Measurements from ENCODE around the gene SEC16B.

SEC16B gene

GRCh38 chr1:177920091-177920490, 49.8 kb downstream of the SEC16B start:
- Histone ChIP-seq H3K4me3 (ENCODE audit: low read depth in 1 of 5, low read length in 5 of 5) (no peak overlapping the region), H3K4me1 (ENCODE audit: control insufficient read depth in 5 of 5, insufficient read depth in 5 of 5, low read length in 5 of 5) (no peaks in the 10 kb centered on the region), H3K36me3 (ENCODE audit: control insufficient read depth in 5 of 5, insufficient read depth in 5 of 5, low read length in 5 of 5) (no peaks in the 10 kb centered on the region), H3K9me3 (ENCODE audit: control insufficient read depth in 5 of 5, low read length in 5 of 5) (no peaks in the 10 kb centered on the region), H3K27ac (ENCODE audit: low read depth, low read length) (no peak overlapping the region), H3K9ac (ENCODE audit: low read length in 5 of 5) (no peak overlapping the region), H3K27me3 (ENCODE audit: control insufficient read depth in 5 of 5, insufficient read depth in 4 of 5, low read length in 5 of 5) (peaks cover 0 to 6% (median 0%) of the 10 kb centered on the region in 5 donors)

- Histone ChIP-seq H3K36me3 (ENCODE audit: control insufficient read depth in 5 of 5, insufficient read depth in 5 of 5, low read length in 5 of 5) (no peaks in the 10 kb centered on the region), H3K27ac (ENCODE audit: low read depth, low read length) (no peak overlapping the region), H3K9ac (ENCODE audit: low read length in 5 of 5) (no peak overlapping the region), H3K4me3 (ENCODE audit: low read depth in 1 of 5, low read length in 5 of 5) (no peak overlapping the region), H3K4me1 (ENCODE audit: control insufficient read depth in 5 of 5, insufficient read depth in 5 of 5, low read length in 5 of 5) (no peaks in the 10 kb centered on the region), H3K9me3 (ENCODE audit: control insufficient read depth in 5 of 5, low read length in 5 of 5) (no peaks in the 10 kb centered on the region), H3K27me3 (ENCODE audit: control insufficient read depth in 5 of 5, insufficient read depth in 4 of 5, low read length in 5 of 5) (peaks cover 0 to 6% (median 0%) of the 10 kb centered on the region in 5 donors)
Observed at GRCh38 chr1:177915641-177916040, 54.2 kb downstream of the SEC16B start.

GRCh38 chr1:177914603-177915002, 55.3 kb downstream of the SEC16B start:
- no peak overlapping the region for H3K27ac ChIP-seq (ENCODE audit: low read depth, low read length)
- H3K27me3 ChIP-seq (ENCODE audit: control insufficient read depth in 5 of 5, insufficient read depth in 4 of 5, low read length in 5 of 5) = peaks cover 0 to 6% (median 0%) of the 10 kb centered on the region in 5 donors
- no peaks in the 10 kb centered on the region for H3K4me1 ChIP-seq (ENCODE audit: control insufficient read depth in 5 of 5, insufficient read depth in 5 of 5, low read length in 5 of 5)
- no peak overlapping the region for H3K4me3 ChIP-seq (ENCODE audit: low read depth in 1 of 5, low read length in 5 of 5)
- H3K36me3 ChIP-seq (ENCODE audit: control insufficient read depth in 5 of 5, insufficient read depth in 5 of 5, low read length in 5 of 5) = no peaks in the 10 kb centered on the region
- H3K9me3 ChIP-seq (ENCODE audit: control insufficient read depth in 5 of 5, low read length in 5 of 5) = no peaks in the 10 kb centered on the region
- H3K9ac ChIP-seq (ENCODE audit: low read length in 5 of 5) = no peak overlapping the region

DNA sequence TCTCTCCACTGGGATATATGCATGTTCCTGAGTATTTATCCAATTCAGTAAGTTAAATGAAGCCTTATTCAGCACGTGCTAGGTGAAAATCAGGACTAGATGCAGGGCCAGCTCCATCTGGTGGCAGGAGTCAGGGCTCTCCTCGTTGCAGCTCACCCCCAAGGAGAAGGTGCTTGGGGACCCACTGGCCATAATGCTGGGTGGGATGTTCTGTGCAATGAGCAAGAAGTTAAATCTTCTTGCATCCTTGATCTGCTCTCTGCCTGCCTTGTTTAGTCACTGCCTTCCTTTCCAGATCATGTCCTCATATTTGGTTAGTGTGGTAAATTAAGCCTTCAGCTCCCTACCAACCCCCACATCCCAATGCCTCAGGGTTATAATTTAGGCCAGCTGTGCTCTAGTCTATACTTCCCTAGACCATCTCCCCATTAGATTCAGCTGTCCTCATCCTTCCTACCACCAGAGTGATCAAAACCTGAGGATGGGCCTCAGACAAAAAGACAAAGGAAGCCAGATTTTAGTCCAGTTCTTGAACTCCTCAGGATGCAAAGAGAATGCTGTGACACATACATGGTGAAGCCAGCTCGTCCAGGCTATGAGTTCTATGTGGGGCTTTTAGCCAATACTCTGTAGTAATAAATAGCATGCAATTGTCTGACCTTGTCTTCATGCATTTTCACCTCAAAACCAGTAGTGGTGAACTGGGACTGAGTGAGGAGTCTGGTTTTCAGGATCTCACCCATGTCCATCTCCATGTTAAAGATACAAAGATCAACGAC, 55.9 kb downstream of the SEC16B start:
- Histone ChIP-seq H3K27me3 (ENCODE audit: control insufficient read depth in 5 of 5, insufficient read depth in 4 of 5, low read length in 5 of 5) (peaks cover 0 to 10% (median 0%) of the 10 kb centered on the region in 5 donors), H3K9me3 (ENCODE audit: control insufficient read depth in 5 of 5, low read length in 5 of 5) (no peaks in the 10 kb centered on the region), H3K9ac (ENCODE audit: low read length in 5 of 5) (no peak overlapping the region), H3K27ac (ENCODE audit: low read depth, low read length) (no peak overlapping the region), H3K4me3 (ENCODE audit: low read depth in 1 of 5, low read length in 5 of 5) (no peak overlapping the region), H3K36me3 (ENCODE audit: control insufficient read depth in 5 of 5, insufficient read depth in 5 of 5, low read length in 5 of 5) (no peaks in the 10 kb centered on the region), H3K4me1 (ENCODE audit: control insufficient read depth in 5 of 5, insufficient read depth in 5 of 5, low read length in 5 of 5) (no peaks in the 10 kb centered on the region)

DNA sequence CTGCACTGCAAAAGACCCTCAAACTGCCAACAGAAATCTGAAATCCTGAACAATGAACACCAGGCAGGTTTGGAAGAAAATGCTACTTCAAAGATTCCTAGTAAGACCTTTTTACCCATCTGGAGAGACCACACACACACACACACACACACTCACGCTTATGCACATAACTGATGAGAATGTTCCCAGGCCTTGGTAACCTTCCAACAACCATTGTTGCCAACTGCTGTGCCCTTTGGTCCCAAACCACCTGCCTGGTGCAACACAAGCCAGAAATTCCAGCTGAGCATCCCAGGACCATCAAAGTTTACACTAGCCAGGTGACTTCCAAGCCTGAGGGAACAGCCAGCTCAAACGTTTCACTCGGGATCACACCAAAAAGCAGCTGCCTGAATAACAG, 56.9 kb downstream of the SEC16B start:
- Histone ChIP-seq H3K9me3 (ENCODE audit: control insufficient read depth in 5 of 5, low read length in 5 of 5) (no peaks in the 10 kb centered on the region), H3K4me1 (ENCODE audit: control insufficient read depth in 5 of 5, insufficient read depth in 5 of 5, low read length in 5 of 5) (no peaks in the 10 kb centered on the region), H3K9ac (ENCODE audit: low read length in 5 of 5) (no peak overlapping the region), H3K27ac (ENCODE audit: low read depth, low read length) (no peak overlapping the region), H3K4me3 (ENCODE audit: low read depth in 1 of 5, low read length in 5 of 5) (no peak overlapping the region), H3K36me3 (ENCODE audit: control insufficient read depth in 5 of 5, insufficient read depth in 5 of 5, low read length in 5 of 5) (no peaks in the 10 kb centered on the region), H3K27me3 (ENCODE audit: control insufficient read depth in 5 of 5, insufficient read depth in 4 of 5, low read length in 5 of 5) (peaks cover 0 to 9% (median 0%) of the 10 kb centered on the region in 5 donors)

- Histone ChIP-seq H3K9me3 (ENCODE audit: control insufficient read depth in 5 of 5, low read length in 5 of 5) (no peaks in the 10 kb centered on the region), H3K4me1 (ENCODE audit: control insufficient read depth in 5 of 5, insufficient read depth in 5 of 5, low read length in 5 of 5) (no peaks in the 10 kb centered on the region), H3K36me3 (ENCODE audit: control insufficient read depth in 5 of 5, insufficient read depth in 5 of 5, low read length in 5 of 5) (no peaks in the 10 kb centered on the region), H3K27me3 (ENCODE audit: control insufficient read depth in 5 of 5, insufficient read depth in 4 of 5, low read length in 5 of 5) (peaks cover 0 to 5% (median 0%) of the 10 kb centered on the region in 5 donors), H3K4me3 (ENCODE audit: low read depth in 1 of 5, low read length in 5 of 5) (no peak overlapping the region), H3K9ac (ENCODE audit: low read length in 5 of 5) (no peak overlapping the region), H3K27ac (ENCODE audit: low read depth, low read length) (no peak overlapping the region)
Observed at GRCh38 chr1:177909416-177909815, 60.4 kb downstream of the SEC16B start.

GRCh38 chr1:177907000-177907399, 62.9 kb downstream of the SEC16B start:
- Histone ChIP-seq H3K4me1 (ENCODE audit: control insufficient read depth in 5 of 5, insufficient read depth in 5 of 5, low read length in 5 of 5) (no peaks in the 10 kb centered on the region), H3K36me3 (ENCODE audit: control insufficient read depth in 5 of 5, insufficient read depth in 5 of 5, low read length in 5 of 5) (no peaks in the 10 kb centered on the region), H3K9me3 (ENCODE audit: control insufficient read depth in 5 of 5, low read length in 5 of 5) (no peaks in the 10 kb centered on the region), H3K27ac (ENCODE audit: low read depth, low read length) (no peak overlapping the region), H3K4me3 (ENCODE audit: low read depth in 1 of 5, low read length in 5 of 5) (no peak overlapping the region), H3K9ac (ENCODE audit: low read length in 5 of 5) (no peak overlapping the region), H3K27me3 (ENCODE audit: control insufficient read depth in 5 of 5, insufficient read depth in 4 of 5, low read length in 5 of 5) (peaks cover 0 to 5% (median 0%) of the 10 kb centered on the region in 5 donors)

DNA sequence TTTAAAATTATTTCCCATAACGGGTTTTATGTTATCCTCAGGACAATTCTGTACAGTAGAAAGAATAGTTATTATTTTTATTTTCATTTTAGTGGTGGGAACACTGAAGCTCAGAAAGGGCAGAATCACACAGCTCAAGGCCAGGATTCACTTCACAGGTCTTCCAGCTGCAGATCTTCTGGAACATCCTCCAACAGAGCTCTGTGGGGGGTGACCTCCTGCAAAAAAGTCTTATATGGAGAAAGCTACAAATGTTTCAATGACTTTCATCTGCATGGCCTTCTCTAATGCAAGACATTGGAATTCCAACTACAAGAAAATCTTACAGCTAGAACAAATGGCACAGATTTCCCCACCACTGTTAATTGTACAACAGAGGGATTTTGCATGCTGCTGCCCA, 64.2 kb downstream of the SEC16B start:
- H3K27ac ChIP-seq (ENCODE audit: low read depth, low read length) = no peak overlapping the region
- no peaks in the 10 kb centered on the region for H3K9me3 ChIP-seq (ENCODE audit: control insufficient read depth in 5 of 5, low read length in 5 of 5)
- no peaks in the 10 kb centered on the region for H3K36me3 ChIP-seq (ENCODE audit: control insufficient read depth in 5 of 5, insufficient read depth in 5 of 5, low read length in 5 of 5)
- H3K27me3 ChIP-seq (ENCODE audit: control insufficient read depth in 5 of 5, insufficient read depth in 4 of 5, low read length in 5 of 5) = peaks cover 0 to 8% (median 0%) of the 10 kb centered on the region in 5 donors
- no peak overlapping the region for H3K4me3 ChIP-seq (ENCODE audit: low read depth in 1 of 5, low read length in 5 of 5)
- H3K4me1 ChIP-seq (ENCODE audit: control insufficient read depth in 5 of 5, insufficient read depth in 5 of 5, low read length in 5 of 5) = no peaks in the 10 kb centered on the region
- H3K9ac ChIP-seq (ENCODE audit: low read length in 5 of 5) = no peak overlapping the region

DNA sequence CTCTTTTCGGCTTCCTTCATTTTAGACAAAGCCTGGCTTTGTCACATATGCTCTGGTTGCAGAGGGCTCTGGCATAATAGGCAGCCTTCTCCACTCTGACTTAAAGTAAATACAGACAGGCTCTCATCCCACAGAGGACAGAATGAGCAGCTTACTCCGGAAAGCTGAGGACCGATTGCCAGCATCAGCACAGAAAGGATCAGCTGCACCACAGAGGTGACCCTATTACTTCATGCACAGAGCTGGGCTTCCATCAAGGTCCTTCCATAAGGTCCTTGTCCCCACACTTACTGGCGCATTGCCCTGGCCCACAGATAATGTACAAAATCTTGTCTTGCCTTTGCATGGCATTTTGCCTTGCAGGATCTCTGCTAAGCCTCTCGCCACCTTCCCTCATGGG, 67.6 kb downstream of the SEC16B start:
- H3K4me3 ChIP-seq (ENCODE audit: low read depth in 1 of 5, low read length in 5 of 5) = no peak overlapping the region
- no peaks in the 10 kb centered on the region for H3K4me1 ChIP-seq (ENCODE audit: control insufficient read depth in 5 of 5, insufficient read depth in 5 of 5, low read length in 5 of 5)
- H3K9me3 ChIP-seq (ENCODE audit: control insufficient read depth in 5 of 5, low read length in 5 of 5) = no peaks in the 10 kb centered on the region
- H3K27me3 ChIP-seq (ENCODE audit: control insufficient read depth in 5 of 5, insufficient read depth in 4 of 5, low read length in 5 of 5) = peaks cover 0 to 4% (median 0%) of the 10 kb centered on the region in 5 donors
- H3K27ac ChIP-seq (ENCODE audit: low read depth, low read length) = no peak overlapping the region
- no peaks in the 10 kb centered on the region for H3K36me3 ChIP-seq (ENCODE audit: control insufficient read depth in 5 of 5, insufficient read depth in 5 of 5, low read length in 5 of 5)
- no peak overlapping the region for H3K9ac ChIP-seq (ENCODE audit: low read length in 5 of 5)

DNA sequence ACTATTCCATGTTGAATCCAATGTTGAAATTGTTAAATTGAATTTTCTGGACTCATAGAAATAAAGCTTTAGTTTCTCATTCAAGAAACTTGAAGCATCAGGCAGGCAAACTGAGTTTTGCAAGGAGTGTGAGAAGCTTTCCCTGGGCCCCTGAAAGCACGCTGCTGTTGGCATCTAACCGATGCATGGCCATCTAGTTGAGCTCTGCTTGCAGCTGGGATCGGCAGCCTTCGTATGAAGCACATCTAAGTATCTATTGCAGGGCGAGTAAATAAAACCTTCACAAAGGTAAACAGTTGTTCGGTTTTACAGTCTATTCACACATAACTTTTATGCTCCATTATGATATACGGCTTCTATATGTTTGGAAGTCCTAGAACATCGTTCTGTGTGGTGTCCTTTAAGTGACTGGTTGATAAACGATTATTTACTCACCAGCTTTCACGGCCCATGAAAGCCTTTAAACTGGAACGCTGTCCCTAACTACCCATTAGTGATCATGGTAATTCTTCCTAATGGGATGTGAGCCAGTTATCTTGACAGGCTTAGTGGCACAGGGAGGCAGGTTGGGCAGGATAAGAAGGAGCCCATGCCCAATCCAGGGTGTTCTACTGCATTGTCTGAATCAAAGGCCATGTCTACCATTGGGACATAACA, 71.7 kb downstream of the SEC16B start:
- Histone ChIP-seq H3K36me3 (ENCODE audit: control insufficient read depth in 5 of 5, insufficient read depth in 5 of 5, low read length in 5 of 5) (no peaks in the 10 kb centered on the region), H3K9me3 (ENCODE audit: control insufficient read depth in 5 of 5, low read length in 5 of 5) (peaks cover 0 to 2% (median 0%) of the 10 kb centered on the region in 5 donors), H3K27ac (ENCODE audit: low read depth, low read length) (no peak overlapping the region), H3K4me3 (ENCODE audit: low read depth in 1 of 5, low read length in 5 of 5) (no peak overlapping the region), H3K27me3 (ENCODE audit: control insufficient read depth in 5 of 5, insufficient read depth in 4 of 5, low read length in 5 of 5) (peaks cover 0 to 4% (median 0%) of the 10 kb centered on the region in 5 donors), H3K9ac (ENCODE audit: low read length in 5 of 5) (no peak overlapping the region), H3K4me1 (ENCODE audit: control insufficient read depth in 5 of 5, insufficient read depth in 5 of 5, low read length in 5 of 5) (no peaks in the 10 kb centered on the region)
